Measurements from ENCODE around the gene RETN. TPM values are rescaled to one million over a fixed set of nuclear protein-coding genes. Genes with fewer than 3 reads are reported as not detected.
A peak's percentile ranks its signal among the peaks of the same experiment; 100 is the strongest.

RETN gene
- total RNA-seq, 2 experiments from 2014 or later, result not detected

DNA sequence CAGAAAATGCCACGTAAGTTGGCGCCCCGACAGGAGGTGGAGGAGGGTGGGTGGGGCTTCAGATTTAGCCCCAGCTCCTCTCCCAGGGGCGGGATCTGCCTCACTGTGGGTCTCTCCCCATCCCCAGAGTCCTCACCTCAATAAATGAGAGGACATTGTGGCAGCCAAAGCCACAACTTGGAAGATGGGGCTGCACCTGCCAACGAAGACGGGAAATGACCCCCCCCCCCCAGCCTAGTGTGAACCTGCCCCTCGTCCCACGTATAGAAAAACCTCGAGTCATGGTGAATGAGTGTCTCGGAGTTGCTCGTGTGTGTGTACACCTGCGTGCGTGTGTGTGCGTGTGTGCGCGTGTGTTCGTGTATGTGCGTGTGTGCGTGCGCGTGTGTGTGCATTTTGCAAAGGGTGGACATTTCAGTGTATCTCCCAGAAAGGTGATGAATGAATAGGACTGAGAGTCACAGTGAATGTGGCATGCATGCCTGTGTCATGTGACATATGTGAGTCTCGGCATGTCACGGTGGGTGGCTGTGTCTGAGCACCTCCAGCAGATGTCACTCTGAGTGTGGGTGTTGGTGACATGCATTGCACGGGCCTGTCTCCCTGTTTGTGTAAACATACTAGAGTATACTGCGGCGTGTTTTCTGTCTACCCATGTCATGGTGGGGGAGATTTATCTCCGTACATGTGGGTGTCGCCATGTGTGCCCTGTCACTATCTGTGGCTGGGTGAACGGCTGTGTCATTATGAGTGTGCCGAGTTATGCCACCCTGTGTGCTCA, 10.3 kb downstream of the RETN start:
- H3K4me3 Mint-ChIP-seq, result peak overlapping the region; percentile 90
- peaks cover 51% of the 10 kb centered on the region for H3K4me1 Mint-ChIP-seq (ENCODE audit: low read depth)
- peak overlapping the region; percentile 78 for H3K27ac Mint-ChIP-seq
- Histone ChIP-seq H3K36me3 (ENCODE audit: insufficient read depth, low read length) (peaks cover 16% of the 10 kb centered on the region), H3K4me1 (ENCODE audit: insufficient read depth, low read length) (peaks cover 62% of the 10 kb centered on the region), H3K9me3 (ENCODE audit: control insufficient read depth in 1 of 2, insufficient read depth in 1 of 2, low read length in 2 of 2) (no peaks in the 10 kb centered on the region), H3K4me3 (ENCODE audit: low read length) (no peak overlapping the region), H3K27me3 (ENCODE audit: control insufficient read depth in 1 of 2, insufficient read depth in 2 of 2, low read length in 2 of 2) (peaks cover 12 to 14% of the 10 kb centered on the region in 2 experiments), H3K27ac (ENCODE audit: low read depth in 1 of 2, low read length in 2 of 2) (no peak overlapping the region)
- peaks cover 37% of the 10 kb centered on the region for H3K27me3 Mint-ChIP-seq
- H3K36me3 Mint-ChIP-seq (ENCODE audit: low read depth), result peaks cover 16% of the 10 kb centered on the region
- ChIA-PET POLR2A (no interaction called here), CTCF (interaction anchor here (0.8 to 0.9 kb wide), 2 partner anchors 111 to 120 kb away, joined by 4 read pairs; no protein-coding TSS in a partner anchor)
- ATAC-seq (ENCODE audit: poor library complexity) (peak; percentile 79), DNase-seq (peak; percentile 52 to 90 (median 68))
- intact Hi-C loops (cut with DNase I, micrococcal nuclease), result loop anchor here (1.0 kb wide), 1 partner anchor 120 kb away; no protein-coding TSS in a partner anchor
- TF ChIP-seq, protein P1, sequence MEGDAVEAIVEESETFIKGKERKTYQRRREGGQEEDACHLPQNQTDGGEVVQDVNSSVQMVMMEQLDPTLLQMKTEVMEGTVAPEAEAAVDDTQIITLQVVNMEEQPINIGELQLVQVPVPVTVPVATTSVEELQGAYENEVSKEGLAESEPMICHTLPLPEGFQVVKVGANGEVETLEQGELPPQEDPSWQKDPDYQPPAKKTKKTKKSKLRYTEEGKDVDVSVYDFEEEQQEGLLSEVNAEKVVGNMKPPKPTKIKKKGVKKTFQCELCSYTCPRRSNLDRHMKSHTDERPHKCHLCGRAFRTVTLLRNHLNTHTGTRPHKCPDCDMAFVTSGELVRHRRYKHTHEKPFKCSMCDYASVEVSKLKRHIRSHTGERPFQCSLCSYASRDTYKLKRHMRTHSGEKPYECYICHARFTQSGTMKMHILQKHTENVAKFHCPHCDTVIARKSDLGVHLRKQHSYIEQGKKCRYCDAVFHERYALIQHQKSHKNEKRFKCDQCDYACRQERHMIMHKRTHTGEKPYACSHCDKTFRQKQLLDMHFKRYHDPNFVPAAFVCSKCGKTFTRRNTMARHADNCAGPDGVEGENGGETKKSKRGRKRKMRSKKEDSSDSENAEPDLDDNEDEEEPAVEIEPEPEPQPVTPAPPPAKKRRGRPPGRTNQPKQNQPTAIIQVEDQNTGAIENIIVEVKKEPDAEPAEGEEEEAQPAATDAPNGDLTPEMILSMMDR (IDR thresholded peaks at IDR 0.05), result peak; percentile 67
- no peaks in the 10 kb centered on the region for H3K9me3 Mint-ChIP-seq

DNA sequence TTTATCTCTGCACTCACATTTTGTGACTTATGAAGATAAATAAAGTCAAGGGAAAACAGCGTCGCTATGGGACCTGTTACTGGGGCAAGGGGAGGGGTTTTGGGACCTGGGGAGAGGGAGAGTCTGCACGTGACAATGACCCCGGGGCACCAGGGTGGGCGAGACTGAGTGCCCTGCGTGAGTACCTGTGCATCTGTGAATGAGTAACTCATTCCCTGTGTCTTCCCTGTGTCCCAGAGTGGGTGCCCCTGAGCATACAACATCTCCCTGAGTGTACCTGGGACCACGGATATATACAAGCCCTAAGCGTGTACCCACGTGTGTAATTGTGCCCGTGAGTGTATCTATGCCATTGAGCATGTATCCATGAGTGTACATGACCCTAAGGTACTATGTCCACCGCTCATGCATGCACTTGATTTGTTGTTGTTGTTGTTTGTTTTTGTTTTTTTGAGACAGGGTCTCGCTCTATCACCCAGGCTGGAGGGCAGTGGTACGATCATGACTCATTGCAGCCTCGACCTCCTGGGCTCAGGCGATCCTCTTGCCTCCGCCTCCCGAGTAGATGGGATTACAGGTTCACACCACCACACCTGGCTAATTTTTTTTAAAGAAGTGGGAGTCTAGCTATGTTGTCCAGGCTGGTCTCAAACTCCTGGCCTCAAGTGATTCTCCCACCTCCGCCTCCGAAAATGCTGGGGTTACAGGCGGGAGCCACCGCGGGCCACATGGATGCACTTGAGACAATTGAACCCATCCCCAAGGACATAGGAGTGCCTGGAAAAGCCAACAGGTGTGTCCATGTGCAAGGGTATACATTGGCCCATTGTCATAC, 11.1 kb downstream of the RETN start:
- POLR2A ChIA-PET, result interaction anchor here (0.9 to 2.2 kb wide), 11 partner anchors 11 to 641 kb away, joined by 3 to 29 read pairs (median 4); partner anchors contain the start of genes ARHGEF18, NDUFA7, PET100 and RETN
- CTCF ChIA-PET, result interaction anchor here (0.7 to 3.1 kb wide), 18 partner anchors 9 to 661 kb away, joined by 3 to 39 read pairs (median 7); partner anchors contain the start of genes MAP2K7, PET100, RETN and STXBP2
- TF ChIP-seq, protein P1 (IDR thresholded peaks at IDR 0.05), result no peak
- intact Hi-C loops (cut with DNase I, micrococcal nuclease), result loop anchor here (1.0 to 10.0 kb wide), 7 partner anchors 27 to 578 kb away; partner anchors contain the start of genes PET100 (in 1 of the 2) and XAB2 (in 1 of the 2)
- Mint-ChIP-seq H3K9me3 (no peaks in the 10 kb centered on the region), H3K27me3 (peaks cover 31% of the 10 kb centered on the region), H3K27ac (peak overlapping the region; percentile 78), H3K4me3 (peak overlapping the region; percentile 90), H3K4me1 (ENCODE audit: low read depth) (peaks cover 45% of the 10 kb centered on the region), H3K36me3 (ENCODE audit: low read depth) (peaks cover 16% of the 10 kb centered on the region)
- peak in 1 of 14 experiments; percentile 4 for DNase-seq
- Histone ChIP-seq H3K36me3 (ENCODE audit: insufficient read depth, low read length) (peaks cover 16% of the 10 kb centered on the region), H3K27me3 (ENCODE audit: control insufficient read depth in 1 of 2, insufficient read depth in 2 of 2, low read length in 2 of 2) (peaks cover 12% of the 10 kb centered on the region in 2 experiments), H3K4me1 (ENCODE audit: insufficient read depth, low read length) (peaks cover 58% of the 10 kb centered on the region), H3K4me3 (ENCODE audit: low read length) (peak overlapping the region; percentile 100), H3K27ac (ENCODE audit: low read depth in 1 of 2, low read length in 2 of 2) (no peak overlapping the region), H3K9me3 (ENCODE audit: control insufficient read depth in 1 of 2, insufficient read depth in 1 of 2, low read length in 2 of 2) (no peaks in the 10 kb centered on the region)
- ATAC-seq (ENCODE audit: poor library complexity), result no peak
